ENCODE results near the gene CBARP.

DNA sequence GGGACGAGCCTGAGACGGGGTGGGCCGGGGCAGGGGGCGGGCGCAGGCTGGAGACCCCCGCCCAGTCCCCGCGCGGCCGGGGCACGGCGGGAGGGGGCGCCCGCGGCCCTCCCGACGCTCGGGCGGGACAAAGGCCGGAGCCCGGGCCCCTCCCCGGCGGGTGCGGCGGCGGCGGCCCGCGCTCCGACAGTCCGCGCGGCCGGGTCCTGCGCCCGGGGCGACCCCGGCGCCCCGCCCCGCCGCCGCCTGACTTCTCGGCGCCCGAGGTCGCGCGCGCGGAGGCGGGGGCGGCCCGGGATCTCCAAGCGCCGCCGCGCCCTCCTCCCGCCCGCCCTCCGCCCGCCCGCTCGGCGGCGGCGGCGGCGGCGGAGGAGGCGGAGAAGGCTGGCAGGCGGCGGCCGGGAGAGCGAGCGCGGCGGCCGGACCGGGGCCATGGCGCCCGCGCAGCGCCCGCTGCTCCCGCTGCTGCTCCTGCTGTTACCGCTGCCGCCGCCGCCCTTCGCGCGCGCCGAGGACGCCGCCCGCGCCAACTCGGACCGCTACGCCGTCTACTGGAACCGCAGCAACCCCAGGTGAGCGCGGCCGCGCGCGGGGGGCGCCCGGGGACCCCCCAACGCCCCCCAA is 48.0 kb upstream of the CBARP start, which contains the start of gene EFNA2:
- TF ChIP-seq SMC3 (conservative IDR thresholded peaks at IDR 0.05; ENCODE audit: insufficient read depth, low read depth, low read length) (no peak), NFYB (IDR thresholded peaks at IDR 0.05; ENCODE audit: extremely low read depth, insufficient read length) (no peak)
- TF ChIP-seq, protein P1, sequence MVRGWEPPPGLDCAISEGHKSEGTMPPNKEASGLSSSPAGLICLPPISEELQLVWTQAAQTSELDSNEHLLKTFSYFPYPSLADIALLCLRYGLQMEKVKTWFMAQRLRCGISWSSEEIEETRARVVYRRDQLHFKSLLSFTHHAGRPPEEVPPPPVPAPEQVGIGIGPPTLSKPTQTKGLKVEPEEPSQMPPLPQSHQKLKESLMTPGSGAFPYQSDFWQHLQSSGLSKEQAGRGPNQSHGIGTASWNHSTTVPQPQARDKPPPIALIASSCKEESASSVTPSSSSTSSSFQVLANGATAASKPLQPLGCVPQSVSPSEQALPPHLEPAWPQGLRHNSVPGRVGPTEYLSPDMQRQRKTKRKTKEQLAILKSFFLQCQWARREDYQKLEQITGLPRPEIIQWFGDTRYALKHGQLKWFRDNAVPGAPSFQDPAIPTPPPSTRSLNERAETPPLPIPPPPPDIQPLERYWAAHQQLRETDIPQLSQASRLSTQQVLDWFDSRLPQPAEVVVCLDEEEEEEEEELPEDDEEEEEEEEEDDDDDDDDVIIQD (CRISPR knock-in tag; IDR thresholded peaks at IDR 0.05): no peak
- TF ChIP-seq, protein P2, sequence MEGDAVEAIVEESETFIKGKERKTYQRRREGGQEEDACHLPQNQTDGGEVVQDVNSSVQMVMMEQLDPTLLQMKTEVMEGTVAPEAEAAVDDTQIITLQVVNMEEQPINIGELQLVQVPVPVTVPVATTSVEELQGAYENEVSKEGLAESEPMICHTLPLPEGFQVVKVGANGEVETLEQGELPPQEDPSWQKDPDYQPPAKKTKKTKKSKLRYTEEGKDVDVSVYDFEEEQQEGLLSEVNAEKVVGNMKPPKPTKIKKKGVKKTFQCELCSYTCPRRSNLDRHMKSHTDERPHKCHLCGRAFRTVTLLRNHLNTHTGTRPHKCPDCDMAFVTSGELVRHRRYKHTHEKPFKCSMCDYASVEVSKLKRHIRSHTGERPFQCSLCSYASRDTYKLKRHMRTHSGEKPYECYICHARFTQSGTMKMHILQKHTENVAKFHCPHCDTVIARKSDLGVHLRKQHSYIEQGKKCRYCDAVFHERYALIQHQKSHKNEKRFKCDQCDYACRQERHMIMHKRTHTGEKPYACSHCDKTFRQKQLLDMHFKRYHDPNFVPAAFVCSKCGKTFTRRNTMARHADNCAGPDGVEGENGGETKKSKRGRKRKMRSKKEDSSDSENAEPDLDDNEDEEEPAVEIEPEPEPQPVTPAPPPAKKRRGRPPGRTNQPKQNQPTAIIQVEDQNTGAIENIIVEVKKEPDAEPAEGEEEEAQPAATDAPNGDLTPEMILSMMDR (IDR thresholded peaks at IDR 0.05 in 2 of 3, conservative IDR thresholded peaks at IDR 0.05 in 1 of 3; ENCODE audit: insufficient read depth in 2 of 3, low read depth in 1 of 3, low read length in 3 of 3): peak in 1 of 3 experiments; percentile 7; a peak in 1 of 6 replicates
- TF ChIP-seq, protein P3, sequence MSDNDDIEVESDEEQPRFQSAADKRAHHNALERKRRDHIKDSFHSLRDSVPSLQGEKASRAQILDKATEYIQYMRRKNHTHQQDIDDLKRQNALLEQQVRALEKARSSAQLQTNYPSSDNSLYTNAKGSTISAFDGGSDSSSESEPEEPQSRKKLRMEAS (CRISPR knock-in tag; IDR thresholded peaks at IDR 0.05): no peak

All from K562 (cell line).